ENCODE results near the gene IPO4.

Gene IPO4

DNA sequence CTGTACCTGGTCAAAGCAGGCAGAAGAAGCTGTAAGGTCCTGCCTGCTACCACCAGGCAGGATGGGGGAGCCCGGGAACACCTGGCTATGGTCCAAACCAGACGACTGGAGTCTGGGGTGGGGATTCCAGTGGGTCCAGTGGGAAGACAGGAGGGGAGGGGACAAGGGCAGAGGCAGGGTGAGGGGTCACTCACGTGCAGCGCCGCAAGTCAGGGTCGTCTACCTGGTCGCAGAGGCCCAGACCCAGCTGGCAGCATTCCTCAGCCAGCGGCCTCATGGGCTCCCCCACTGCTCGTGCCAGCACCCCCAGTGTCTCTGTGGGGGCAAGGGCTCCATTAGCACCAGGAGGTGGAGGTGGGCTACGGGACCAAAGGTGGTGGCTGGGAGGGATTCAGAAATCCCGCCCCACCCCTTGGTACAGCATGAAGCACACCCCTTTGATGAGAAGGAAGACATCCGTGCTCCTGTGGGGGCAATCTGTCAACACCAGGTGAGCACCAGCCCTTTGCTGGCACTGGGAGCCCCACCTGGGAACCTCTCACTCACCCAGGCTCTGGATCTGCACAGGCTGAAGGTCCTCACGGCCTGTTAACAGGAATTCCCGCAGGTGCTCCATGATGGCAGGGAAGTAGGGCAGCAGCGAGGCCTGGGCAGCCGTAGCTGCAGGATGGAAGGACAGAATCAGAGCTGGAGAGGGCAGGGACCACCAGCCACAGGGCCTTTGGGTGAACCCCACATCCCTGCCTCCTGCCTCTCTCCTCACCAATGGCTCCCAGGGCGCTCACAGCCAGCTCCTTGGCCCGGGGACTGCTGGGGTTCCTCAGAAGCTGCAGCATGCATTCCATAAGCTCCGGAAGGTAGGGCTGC is 4.3 kb downstream of the IPO4 start:
- Histone ChIP-seq H3K27me3 (ENCODE audit: insufficient read depth, poor library complexity, severe bottlenecking) (no peaks in the 10 kb centered on the region), H3K27ac (replicated peaks) (no peak overlapping the region), H3K4me3 (replicated peaks; ENCODE audit: insufficient read depth, low read length) (no peak overlapping the region)
- TF ChIP-seq, protein P1, sequence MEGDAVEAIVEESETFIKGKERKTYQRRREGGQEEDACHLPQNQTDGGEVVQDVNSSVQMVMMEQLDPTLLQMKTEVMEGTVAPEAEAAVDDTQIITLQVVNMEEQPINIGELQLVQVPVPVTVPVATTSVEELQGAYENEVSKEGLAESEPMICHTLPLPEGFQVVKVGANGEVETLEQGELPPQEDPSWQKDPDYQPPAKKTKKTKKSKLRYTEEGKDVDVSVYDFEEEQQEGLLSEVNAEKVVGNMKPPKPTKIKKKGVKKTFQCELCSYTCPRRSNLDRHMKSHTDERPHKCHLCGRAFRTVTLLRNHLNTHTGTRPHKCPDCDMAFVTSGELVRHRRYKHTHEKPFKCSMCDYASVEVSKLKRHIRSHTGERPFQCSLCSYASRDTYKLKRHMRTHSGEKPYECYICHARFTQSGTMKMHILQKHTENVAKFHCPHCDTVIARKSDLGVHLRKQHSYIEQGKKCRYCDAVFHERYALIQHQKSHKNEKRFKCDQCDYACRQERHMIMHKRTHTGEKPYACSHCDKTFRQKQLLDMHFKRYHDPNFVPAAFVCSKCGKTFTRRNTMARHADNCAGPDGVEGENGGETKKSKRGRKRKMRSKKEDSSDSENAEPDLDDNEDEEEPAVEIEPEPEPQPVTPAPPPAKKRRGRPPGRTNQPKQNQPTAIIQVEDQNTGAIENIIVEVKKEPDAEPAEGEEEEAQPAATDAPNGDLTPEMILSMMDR (IDR thresholded peaks at IDR 0.05; ENCODE audit: insufficient read depth, low read length): no peak
- TF ChIP-seq SPI1 (IDR thresholded peaks at IDR 0.05; ENCODE audit: borderline replicate concordance, low read depth): no peak
- no peak for TF ChIP-seq GABPA (IDR thresholded peaks at IDR 0.05; ENCODE audit: low read depth)
- TF ChIP-seq, protein P2, sequence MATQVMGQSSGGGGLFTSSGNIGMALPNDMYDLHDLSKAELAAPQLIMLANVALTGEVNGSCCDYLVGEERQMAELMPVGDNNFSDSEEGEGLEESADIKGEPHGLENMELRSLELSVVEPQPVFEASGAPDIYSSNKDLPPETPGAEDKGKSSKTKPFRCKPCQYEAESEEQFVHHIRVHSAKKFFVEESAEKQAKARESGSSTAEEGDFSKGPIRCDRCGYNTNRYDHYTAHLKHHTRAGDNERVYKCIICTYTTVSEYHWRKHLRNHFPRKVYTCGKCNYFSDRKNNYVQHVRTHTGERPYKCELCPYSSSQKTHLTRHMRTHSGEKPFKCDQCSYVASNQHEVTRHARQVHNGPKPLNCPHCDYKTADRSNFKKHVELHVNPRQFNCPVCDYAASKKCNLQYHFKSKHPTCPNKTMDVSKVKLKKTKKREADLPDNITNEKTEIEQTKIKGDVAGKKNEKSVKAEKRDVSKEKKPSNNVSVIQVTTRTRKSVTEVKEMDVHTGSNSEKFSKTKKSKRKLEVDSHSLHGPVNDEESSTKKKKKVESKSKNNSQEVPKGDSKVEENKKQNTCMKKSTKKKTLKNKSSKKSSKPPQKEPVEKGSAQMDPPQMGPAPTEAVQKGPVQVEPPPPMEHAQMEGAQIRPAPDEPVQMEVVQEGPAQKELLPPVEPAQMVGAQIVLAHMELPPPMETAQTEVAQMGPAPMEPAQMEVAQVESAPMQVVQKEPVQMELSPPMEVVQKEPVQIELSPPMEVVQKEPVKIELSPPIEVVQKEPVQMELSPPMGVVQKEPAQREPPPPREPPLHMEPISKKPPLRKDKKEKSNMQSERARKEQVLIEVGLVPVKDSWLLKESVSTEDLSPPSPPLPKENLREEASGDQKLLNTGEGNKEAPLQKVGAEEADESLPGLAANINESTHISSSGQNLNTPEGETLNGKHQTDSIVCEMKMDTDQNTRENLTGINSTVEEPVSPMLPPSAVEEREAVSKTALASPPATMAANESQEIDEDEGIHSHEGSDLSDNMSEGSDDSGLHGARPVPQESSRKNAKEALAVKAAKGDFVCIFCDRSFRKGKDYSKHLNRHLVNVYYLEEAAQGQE (IDR thresholded peaks at IDR 0.05; ENCODE audit: insufficient replicate concordance, low read depth): no peak
- TF ChIP-seq POLR2AphosphoS5 (IDR thresholded peaks at IDR 0.05; ENCODE audit: low read depth): no peak
- DNase-seq (ENCODE audit: low read depth in 1 of 2, low spot score in 1 of 2): no peak

DNA sequence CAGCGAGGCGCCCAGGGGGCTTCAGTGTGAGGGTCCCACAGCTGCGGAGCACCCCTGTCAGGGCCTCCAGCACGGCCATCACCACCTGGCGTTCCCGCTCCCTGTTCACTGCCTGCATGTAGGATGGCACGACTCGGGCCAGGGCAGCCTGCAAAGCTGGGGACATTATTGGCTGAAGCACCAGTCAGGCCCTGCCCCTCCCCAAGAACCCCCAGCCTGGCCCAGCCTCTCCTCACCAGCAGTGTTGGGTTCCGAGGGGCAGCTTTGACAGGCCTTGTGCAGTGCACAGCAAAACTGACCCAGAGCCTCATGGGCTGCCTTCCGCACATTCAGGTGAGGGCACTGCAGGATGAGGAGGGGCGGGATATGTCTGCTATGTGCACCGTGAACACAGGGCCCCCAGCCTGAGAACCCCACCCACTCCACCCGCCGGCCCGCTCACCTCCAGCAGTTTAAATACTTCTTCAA is 5.6 kb downstream of the IPO4 start:
- no peak for DNase-seq (ENCODE audit: low read depth in 1 of 2, low spot score in 1 of 2)
- TF ChIP-seq SPI1 (IDR thresholded peaks at IDR 0.05; ENCODE audit: borderline replicate concordance, low read depth) (no peak), POLR2AphosphoS5 (IDR thresholded peaks at IDR 0.05; ENCODE audit: low read depth) (no peak), GABPA (IDR thresholded peaks at IDR 0.05; ENCODE audit: low read depth) (no peak)
- TF ChIP-seq, protein P1 (IDR thresholded peaks at IDR 0.05; ENCODE audit: insufficient read depth, low read length): no peak
- TF ChIP-seq, protein P2 (IDR thresholded peaks at IDR 0.05; ENCODE audit: insufficient replicate concordance, low read depth): no peak
- H3K27ac ChIP-seq (replicated peaks): no peak overlapping the region
- no peaks in the 10 kb centered on the region for H3K27me3 ChIP-seq (ENCODE audit: insufficient read depth, poor library complexity, severe bottlenecking)
- H3K4me3 ChIP-seq (replicated peaks; ENCODE audit: insufficient read depth, low read length): no peak overlapping the region

DNA sequence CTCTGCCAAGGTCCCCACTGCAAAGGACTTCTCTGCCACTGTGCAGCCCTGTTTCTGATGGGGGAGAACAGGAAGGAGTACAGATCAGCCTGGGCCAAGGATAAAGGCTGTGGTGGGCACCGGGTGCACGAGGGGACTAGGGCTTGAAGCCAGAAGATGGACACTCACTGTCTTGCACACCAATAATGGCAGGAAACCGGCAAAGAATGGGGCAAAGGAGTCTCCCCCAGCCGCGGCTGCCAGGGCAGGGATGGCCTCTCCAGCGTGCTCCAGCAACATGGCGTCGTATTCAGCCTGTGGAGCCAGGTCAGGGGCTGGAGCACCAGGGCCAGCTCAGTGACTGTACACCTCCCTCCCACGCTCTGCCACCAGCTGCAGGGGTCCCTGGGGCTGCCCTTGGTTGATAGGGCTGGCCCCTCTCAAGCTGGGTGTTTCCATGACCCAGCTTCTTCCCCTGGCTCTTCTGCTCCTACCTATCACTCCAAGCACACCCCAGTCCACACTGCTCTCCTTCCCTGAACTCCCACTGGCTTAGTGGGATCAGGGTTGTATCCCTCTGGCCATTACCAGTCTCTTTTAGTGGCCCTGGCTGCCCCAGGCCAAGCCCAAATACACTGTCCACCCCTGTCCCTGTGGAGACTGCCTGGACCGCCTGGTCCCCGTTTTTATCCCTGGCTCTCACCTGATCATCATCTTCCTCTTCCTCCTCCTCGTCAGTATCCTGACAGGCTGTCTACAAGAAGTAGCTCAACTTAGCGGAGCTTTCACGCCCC is 6.3 kb downstream of the IPO4 start:
- H3K4me3 ChIP-seq (replicated peaks; ENCODE audit: insufficient read depth, low read length): no peak overlapping the region
- no peak overlapping the region for H3K27ac ChIP-seq (replicated peaks)
- no peak for DNase-seq (ENCODE audit: low read depth in 1 of 2, low spot score in 1 of 2)
- H3K27me3 ChIP-seq (ENCODE audit: insufficient read depth, poor library complexity, severe bottlenecking): no peaks in the 10 kb centered on the region
- TF ChIP-seq, protein P2 (IDR thresholded peaks at IDR 0.05; ENCODE audit: insufficient replicate concordance, low read depth): no peak
- TF ChIP-seq GABPA (IDR thresholded peaks at IDR 0.05; ENCODE audit: low read depth) (no peak), POLR2AphosphoS5 (IDR thresholded peaks at IDR 0.05; ENCODE audit: low read depth) (no peak), SPI1 (IDR thresholded peaks at IDR 0.05; ENCODE audit: borderline replicate concordance, low read depth) (no peak)
- TF ChIP-seq, protein P1 (IDR thresholded peaks at IDR 0.05; ENCODE audit: insufficient read depth, low read length): no peak

All from HL-60 (cell line).